GM20000 (cell line): Measurements from ENCODE around the gene MALAT1.

ENCODE experiments used
- DNase-seq: peaks from one replicate; pipeline ENCODE4 v3.0.0; 2012; ENCODE audit warnings: low spot score
- TF ChIP-seq, protein P1 (sequence below): IDR thresholded peaks from 2 replicates; pipeline ENCODE4 v1.5.1; 2012; ENCODE audit warnings: mild to moderate bottlenecking, control low read depth; ENCODE audit errors: extremely low read depth, missing control alignments

Gene MALAT1

DNA sequence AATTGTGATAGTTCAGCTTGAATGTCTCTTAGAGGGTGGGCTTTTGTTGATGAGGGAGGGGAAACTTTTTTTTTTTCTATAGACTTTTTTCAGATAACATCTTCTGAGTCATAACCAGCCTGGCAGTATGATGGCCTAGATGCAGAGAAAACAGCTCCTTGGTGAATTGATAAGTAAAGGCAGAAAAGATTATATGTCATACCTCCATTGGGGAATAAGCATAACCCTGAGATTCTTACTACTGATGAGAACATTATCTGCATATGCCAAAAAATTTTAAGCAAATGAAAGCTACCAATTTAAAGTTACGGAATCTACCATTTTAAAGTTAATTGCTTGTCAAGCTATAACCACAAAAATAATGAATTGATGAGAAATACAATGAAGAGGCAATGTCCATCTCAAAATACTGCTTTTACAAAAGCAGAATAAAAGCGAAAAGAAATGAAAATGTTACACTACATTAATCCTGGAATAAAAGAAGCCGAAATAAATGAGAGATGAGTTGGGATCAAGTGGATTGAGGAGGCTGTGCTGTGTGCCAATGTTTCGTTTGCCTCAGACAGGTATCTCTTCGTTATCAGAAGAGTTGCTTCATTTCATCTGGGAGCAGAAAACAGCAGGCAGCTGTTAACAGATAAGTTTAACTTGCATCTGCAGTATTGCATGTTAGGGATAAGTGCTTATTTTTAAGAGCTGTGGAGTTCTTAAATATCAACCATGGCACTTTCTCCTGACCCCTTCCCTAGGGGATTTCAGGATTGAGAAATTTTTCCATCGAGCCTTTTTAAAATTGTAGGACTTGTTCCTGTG, 3.9 kb downstream of the MALAT1 start:
- TF ChIP-seq, protein P1, sequence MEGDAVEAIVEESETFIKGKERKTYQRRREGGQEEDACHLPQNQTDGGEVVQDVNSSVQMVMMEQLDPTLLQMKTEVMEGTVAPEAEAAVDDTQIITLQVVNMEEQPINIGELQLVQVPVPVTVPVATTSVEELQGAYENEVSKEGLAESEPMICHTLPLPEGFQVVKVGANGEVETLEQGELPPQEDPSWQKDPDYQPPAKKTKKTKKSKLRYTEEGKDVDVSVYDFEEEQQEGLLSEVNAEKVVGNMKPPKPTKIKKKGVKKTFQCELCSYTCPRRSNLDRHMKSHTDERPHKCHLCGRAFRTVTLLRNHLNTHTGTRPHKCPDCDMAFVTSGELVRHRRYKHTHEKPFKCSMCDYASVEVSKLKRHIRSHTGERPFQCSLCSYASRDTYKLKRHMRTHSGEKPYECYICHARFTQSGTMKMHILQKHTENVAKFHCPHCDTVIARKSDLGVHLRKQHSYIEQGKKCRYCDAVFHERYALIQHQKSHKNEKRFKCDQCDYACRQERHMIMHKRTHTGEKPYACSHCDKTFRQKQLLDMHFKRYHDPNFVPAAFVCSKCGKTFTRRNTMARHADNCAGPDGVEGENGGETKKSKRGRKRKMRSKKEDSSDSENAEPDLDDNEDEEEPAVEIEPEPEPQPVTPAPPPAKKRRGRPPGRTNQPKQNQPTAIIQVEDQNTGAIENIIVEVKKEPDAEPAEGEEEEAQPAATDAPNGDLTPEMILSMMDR = no peak
- DNase-seq = no peak

DNA sequence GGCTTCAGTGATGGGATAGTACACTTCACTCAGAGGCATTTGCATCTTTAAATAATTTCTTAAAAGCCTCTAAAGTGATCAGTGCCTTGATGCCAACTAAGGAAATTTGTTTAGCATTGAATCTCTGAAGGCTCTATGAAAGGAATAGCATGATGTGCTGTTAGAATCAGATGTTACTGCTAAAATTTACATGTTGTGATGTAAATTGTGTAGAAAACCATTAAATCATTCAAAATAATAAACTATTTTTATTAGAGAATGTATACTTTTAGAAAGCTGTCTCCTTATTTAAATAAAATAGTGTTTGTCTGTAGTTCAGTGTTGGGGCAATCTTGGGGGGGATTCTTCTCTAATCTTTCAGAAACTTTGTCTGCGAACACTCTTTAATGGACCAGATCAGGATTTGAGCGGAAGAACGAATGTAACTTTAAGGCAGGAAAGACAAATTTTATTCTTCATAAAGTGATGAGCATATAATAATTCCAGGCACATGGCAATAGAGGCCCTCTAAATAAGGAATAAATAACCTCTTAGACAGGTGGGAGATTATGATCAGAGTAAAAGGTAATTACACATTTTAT, 4.6 kb downstream of the MALAT1 start:
- TF ChIP-seq, protein P1 = no peak
- no peak for DNase-seq

DNA sequence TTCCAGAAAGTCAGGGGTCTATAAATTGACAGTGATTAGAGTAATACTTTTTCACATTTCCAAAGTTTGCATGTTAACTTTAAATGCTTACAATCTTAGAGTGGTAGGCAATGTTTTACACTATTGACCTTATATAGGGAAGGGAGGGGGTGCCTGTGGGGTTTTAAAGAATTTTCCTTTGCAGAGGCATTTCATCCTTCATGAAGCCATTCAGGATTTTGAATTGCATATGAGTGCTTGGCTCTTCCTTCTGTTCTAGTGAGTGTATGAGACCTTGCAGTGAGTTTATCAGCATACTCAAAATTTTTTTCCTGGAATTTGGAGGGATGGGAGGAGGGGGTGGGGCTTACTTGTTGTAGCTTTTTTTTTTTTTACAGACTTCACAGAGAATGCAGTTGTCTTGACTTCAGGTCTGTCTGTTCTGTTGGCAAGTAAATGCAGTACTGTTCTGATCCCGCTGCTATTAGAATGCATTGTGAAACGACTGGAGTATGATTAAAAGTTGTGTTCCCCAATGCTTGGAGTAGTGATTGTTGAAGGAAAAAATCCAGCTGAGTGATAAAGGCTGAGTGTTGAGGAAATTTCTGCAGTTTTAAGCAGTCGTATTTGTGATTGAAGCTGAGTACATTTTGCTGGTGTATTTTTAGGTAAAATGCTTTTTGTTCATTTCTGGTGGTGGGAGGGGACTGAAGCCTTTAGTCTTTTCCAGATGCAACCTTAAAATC, 5.3 kb downstream of the MALAT1 start:
- TF ChIP-seq, protein P1 = no peak
- no peak for DNase-seq

DNA sequence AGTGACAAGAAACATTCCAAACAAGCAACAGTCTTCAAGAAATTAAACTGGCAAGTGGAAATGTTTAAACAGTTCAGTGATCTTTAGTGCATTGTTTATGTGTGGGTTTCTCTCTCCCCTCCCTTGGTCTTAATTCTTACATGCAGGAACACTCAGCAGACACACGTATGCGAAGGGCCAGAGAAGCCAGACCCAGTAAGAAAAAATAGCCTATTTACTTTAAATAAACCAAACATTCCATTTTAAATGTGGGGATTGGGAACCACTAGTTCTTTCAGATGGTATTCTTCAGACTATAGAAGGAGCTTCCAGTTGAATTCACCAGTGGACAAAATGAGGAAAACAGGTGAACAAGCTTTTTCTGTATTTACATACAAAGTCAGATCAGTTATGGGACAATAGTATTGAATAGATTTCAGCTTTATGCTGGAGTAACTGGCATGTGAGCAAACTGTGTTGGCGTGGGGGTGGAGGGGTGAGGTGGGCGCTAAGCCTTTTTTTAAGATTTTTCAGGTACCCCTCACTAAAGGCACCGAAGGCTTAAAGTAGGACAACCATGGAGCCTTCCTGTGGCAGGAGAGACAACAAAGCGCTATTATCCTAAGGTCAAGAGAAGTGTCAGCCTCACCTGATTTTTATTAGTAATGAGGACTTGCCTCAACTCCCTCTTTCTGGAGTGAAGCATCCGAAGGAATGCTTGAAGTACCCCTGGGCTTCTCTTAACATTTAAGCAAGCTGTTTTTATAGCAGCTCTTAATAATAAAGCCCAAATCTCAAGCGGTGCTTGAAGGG, 6.0 kb downstream of the MALAT1 start:
- no peak for DNase-seq
- TF ChIP-seq, protein P1 = no peak

DNA sequence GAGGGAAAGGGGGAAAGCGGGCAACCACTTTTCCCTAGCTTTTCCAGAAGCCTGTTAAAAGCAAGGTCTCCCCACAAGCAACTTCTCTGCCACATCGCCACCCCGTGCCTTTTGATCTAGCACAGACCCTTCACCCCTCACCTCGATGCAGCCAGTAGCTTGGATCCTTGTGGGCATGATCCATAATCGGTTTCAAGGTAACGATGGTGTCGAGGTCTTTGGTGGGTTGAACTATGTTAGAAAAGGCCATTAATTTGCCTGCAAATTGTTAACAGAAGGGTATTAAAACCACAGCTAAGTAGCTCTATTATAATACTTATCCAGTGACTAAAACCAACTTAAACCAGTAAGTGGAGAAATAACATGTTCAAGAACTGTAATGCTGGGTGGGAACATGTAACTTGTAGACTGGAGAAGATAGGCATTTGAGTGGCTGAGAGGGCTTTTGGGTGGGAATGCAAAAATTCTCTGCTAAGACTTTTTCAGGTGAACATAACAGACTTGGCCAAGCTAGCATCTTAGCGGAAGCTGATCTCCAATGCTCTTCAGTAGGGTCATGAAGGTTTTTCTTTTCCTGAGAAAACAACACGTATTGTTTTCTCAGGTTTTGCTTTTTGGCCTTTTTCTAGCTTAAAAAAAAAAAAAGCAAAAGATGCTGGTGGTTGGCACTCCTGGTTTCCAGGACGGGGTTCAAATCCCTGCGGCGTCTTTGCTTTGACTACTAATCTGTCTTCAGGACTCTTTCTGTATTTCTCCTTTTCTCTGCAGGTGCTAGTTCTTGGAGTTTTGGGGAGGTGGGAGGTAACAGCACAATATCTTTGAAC, 6.8 kb downstream of the MALAT1 start:
- DNase-seq = no peak
- TF ChIP-seq, protein P1 = no peak

DNA sequence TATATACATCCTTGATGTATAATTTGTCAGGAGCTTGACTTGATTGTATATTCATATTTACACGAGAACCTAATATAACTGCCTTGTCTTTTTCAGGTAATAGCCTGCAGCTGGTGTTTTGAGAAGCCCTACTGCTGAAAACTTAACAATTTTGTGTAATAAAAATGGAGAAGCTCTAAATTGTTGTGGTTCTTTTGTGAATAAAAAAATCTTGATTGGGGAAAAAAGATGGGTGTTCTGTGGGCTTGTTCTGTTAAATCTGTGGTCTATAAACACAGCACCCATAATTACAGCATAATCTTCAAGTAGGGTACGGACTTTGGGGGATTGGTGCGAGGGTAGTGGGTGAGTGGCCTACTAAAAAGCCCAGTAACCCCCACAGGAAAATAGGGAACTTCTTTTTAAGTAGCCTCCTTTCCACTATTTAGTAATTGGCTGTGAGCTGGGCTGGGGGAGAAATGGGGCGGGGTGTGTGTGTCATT, 7.5 kb downstream of the MALAT1 start:
- no peak for DNase-seq
- TF ChIP-seq, protein P1 = no peak
